ENCODE results near the gene PRKACA.

PRKACA gene

GRCh38 chr19:14089412-14089661, 28.2 kb downstream of the PRKACA start:
- TF ChIP-seq, protein P1, sequence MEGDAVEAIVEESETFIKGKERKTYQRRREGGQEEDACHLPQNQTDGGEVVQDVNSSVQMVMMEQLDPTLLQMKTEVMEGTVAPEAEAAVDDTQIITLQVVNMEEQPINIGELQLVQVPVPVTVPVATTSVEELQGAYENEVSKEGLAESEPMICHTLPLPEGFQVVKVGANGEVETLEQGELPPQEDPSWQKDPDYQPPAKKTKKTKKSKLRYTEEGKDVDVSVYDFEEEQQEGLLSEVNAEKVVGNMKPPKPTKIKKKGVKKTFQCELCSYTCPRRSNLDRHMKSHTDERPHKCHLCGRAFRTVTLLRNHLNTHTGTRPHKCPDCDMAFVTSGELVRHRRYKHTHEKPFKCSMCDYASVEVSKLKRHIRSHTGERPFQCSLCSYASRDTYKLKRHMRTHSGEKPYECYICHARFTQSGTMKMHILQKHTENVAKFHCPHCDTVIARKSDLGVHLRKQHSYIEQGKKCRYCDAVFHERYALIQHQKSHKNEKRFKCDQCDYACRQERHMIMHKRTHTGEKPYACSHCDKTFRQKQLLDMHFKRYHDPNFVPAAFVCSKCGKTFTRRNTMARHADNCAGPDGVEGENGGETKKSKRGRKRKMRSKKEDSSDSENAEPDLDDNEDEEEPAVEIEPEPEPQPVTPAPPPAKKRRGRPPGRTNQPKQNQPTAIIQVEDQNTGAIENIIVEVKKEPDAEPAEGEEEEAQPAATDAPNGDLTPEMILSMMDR (IDR thresholded peaks at IDR 0.05; ENCODE audit: insufficient read depth, low read depth, low read length, missing control alignments): peak; percentile 12
- peak overlapping the region; percentile 51 for H3K4me3 ChIP-seq (ENCODE audit: low read length)
- DNase-seq (ENCODE audit: low read depth): no peak

DNA sequence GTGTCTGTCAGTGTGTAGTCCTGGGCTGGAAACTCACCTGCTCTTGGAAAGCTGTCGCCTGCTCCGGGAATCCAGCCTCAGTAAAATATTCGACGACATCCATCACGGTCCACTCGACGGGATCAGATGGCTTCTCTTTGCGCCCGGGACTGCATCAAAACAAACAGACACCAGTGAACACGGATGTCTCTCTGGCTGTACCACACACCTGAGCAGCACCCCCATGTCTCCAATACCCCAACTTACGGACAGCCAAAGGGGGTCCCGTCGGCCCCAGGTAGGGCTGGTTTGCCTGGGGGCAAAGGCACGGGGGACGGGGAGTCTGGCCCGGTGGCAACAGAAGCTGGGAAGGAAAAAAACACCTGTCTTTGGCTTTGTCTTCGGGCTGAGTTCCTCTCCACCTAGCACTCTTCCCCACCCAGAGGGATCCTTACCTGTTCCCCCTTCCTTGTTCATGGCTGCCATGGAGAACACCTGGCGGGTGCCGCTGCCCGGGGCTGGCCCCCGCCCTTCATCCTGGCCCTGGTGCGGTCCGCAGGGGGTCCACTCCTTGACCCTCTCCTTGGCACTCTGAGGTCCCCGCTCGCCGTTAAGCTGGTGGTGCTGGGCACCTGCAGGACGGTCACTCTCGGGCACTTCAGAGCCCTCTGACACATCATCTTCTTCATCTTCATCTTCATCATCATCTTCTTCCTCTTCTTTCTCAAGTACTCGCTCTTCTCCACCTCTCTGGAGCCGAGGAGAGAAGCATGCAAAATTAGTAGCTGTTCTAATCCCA, 28.7 kb downstream of the PRKACA start:
- peak overlapping the region; percentile 51 for H3K4me3 ChIP-seq (ENCODE audit: low read length)
- DNase-seq (ENCODE audit: low read depth): no peak
- TF ChIP-seq, protein P1 (IDR thresholded peaks at IDR 0.05; ENCODE audit: insufficient read depth, low read depth, low read length, missing control alignments): no peak

DNA sequence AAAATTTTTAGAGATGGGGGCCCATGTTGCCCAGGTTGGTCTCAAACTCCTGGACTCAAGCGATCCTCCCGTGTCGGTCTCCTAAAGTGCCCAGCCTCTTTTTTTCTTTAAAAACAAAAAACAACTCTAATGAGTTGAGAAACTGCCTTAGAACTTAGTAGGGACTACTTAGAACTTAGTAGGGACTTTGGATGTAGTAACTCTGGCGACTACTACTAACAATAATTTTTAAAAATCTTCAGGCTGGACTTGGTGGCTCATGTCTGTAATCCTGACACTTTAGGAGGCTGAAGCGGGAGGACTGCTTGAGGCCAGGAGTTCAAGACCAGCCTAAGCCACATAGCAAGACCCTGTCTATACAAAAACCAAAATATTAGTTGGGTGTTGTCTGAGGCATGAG, 31.5 kb downstream of the PRKACA start:
- no peak for DNase-seq (ENCODE audit: low read depth)
- TF ChIP-seq, protein P1 (IDR thresholded peaks at IDR 0.05; ENCODE audit: insufficient read depth, low read depth, low read length, missing control alignments): no peak
- no peak overlapping the region for H3K4me3 ChIP-seq (ENCODE audit: low read length)

DNA sequence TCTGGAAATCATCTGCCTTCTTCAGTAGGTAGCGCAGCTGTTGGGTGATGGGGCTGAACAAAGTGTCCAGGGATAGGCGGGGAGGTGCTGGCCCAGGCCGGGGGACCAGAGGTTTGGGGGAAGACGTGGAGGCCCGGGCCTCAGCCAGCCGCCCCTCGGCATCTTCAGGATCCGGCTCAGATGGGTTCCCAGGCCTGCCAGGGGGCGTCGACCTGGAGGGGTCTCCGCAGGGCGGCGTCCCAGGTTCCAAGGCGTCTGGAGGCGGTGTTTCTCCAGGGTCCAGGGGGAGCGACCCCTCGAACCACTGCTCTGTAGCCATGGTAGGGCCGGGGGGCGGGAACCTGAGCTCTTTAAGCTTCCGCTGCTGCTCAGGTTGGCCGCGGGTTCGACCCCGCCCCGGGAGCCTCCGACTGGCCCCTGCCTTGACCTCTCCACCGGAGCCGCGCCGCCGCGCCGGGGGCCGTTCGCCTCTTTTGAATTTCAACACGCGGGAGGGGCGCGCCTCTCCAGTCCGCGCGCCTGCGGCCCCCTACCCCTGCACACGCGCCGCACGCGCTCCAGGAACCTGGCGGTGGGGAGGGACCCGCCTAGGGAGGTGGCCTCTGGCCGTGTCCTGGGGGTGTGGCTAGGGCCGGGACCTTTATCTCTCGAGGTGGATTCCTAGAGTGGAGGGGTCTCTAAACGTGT, 32.1 kb downstream of the PRKACA start, which contains the start of gene C19orf67:
TSS of gene C19orf67 (minus strand) at position 475 of the 687 bp plus-strand sequence. CDS start at position 319, 156 bp downstream.
- no peak within 1 kb of the TSS for H3K4me3 ChIP-seq (ENCODE audit: low read length)
- DNase-seq (ENCODE audit: low read depth): no peak
- TF ChIP-seq, protein P1 (IDR thresholded peaks at IDR 0.05; ENCODE audit: insufficient read depth, low read depth, low read length, missing control alignments): no peak

- TF ChIP-seq, protein P1 (IDR thresholded peaks at IDR 0.05; ENCODE audit: insufficient read depth, low read depth, low read length, missing control alignments): no peak
- peak overlapping the region; percentile 73 for H3K4me3 ChIP-seq (ENCODE audit: low read length)
- no peak for DNase-seq (ENCODE audit: low read depth)
Observed at GRCh38 chr19:14082675-14082960, 34.9 kb downstream of the PRKACA start.

DNA sequence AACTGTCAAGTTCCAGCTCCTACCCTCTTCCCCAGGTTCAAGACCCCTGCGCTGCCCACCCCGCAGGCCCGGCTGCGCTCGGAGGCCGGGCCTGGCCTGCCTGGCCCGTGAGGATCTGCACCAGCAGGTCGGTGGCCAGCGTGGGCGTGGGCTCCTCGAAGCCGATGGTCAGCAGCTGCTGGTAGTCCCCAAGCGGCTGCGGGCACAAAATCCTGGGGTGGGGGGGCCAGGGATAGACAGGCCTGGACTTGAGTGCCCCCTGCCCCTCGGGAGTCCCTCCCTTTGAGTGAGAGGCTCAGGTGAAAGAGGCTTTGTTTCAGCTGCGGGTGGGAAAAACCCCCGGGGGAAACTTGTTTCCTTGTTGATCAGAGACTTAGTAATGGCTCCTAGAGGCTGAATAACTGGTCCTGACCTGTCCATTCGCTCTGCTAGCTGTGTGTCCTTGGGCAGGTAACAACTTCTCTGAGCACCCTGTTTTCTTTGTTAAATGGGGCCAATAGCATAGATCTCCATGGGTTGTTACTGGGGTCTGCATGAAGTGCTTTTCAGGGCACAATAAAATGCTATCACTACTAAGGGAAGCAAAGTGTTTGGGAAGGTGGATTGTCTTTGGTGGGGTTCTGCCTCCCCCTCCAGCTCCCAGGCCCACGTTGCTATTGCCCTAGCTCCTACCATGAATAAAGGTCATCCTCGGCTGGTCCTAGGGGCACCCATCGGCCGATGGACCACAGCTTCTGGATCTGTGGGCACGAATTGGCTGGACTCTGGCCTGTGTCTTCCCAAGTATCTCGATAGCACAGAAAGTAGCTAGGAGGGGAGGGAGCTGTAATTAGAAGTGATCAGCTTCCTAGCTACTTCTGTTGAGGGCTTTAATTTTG, 35.5 kb downstream of the PRKACA start:
- peak; percentile 85 for DNase-seq (ENCODE audit: low read depth)
- H3K4me3 ChIP-seq (ENCODE audit: low read length): peak overlapping the region; percentile 73
- TF ChIP-seq, protein P1 (IDR thresholded peaks at IDR 0.05; ENCODE audit: insufficient read depth, low read depth, low read length, missing control alignments): no peak

Data from epithelial cell of esophagus (primary cell).